VCaP (cell line): ENCODE data around the gene NT5DC3.

Experiments used
- H3K27ac ChIP-seq: fragments of 450-650 bp; 2 replicates; pipeline ENCODE4 v1.5.1; 2017
- TF ChIP-seq, protein P1 (sequence below): fragments of 450-650 bp; conservative IDR thresholded peaks from 2 replicates; pipeline ENCODE4 v1.5.1; 2017; ENCODE audit warnings: mild to moderate bottlenecking, moderate library complexity

The NT5DC3 gene

GRCh38 chr12:103865151-103865730 is 24.2 kb upstream of the NT5DC3 start:
- TF ChIP-seq, protein P1, sequence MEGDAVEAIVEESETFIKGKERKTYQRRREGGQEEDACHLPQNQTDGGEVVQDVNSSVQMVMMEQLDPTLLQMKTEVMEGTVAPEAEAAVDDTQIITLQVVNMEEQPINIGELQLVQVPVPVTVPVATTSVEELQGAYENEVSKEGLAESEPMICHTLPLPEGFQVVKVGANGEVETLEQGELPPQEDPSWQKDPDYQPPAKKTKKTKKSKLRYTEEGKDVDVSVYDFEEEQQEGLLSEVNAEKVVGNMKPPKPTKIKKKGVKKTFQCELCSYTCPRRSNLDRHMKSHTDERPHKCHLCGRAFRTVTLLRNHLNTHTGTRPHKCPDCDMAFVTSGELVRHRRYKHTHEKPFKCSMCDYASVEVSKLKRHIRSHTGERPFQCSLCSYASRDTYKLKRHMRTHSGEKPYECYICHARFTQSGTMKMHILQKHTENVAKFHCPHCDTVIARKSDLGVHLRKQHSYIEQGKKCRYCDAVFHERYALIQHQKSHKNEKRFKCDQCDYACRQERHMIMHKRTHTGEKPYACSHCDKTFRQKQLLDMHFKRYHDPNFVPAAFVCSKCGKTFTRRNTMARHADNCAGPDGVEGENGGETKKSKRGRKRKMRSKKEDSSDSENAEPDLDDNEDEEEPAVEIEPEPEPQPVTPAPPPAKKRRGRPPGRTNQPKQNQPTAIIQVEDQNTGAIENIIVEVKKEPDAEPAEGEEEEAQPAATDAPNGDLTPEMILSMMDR: no peak
- no peak overlapping the region for H3K27ac ChIP-seq

DNA sequence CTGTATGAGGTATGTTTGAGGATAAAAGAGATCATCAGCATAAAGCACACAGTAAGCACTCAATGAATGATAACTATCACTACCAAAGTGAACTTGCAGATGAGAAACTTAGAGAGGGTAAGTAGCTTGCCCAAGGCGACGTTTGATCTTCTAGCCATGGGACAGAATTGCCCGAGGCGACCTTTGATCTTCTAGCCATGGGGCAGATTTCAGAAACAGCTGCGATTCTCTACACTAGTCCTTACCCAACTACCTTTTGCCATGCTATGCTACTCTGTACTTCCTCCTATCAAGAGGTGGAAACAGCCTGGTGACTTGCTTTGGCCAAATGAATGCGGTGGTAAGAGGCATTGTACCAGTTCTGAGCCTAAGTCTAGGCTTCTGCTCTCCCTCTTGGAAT is 23.7 kb upstream of the NT5DC3 start:
- TF ChIP-seq, protein P1: no peak
- H3K27ac ChIP-seq: no peak overlapping the region

DNA sequence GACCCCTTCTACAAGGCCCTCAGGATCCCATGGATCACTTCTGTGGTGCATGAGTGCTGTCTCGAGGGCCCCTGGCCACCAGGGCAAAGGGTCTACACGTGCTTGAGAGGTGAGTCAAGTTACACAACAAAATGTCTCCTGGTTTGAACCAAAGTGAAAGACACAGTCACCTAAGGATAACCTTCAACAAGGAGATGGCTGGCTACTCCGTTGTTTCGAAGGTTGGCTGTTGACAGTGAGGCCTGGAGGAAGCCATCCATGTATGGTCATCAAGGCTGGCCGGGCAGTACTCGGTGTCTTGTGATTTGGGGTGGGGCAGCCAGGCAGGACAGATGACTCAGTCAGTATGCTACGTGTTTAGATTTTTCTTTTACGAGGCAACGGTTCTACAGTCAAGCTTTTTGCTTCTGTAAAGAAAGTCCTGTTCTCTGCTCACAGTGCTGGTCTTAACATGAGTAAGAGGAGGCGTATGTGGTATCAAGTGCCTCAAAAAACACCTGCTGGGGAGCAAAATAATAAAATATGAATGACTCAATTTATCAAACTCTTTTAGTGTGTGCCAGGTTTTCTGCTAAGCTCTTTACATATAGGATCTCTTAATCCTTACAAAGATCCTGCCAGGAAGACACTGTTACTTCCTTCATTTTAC is 18.0 kb upstream of the NT5DC3 start:
- TF ChIP-seq, protein P1: no peak
- no peak overlapping the region for H3K27ac ChIP-seq

- H3K27ac ChIP-seq: no peak overlapping the region
- TF ChIP-seq, protein P1: no peak
Observed at GRCh38 chr12:103858335-103858734, 17.3 kb upstream of the NT5DC3 start.

GRCh38 chr12:103857164-103857563 is 16.1 kb upstream of the NT5DC3 start:
- TF ChIP-seq, protein P1: no peak
- no peak overlapping the region for H3K27ac ChIP-seq

- H3K27ac ChIP-seq: no peak overlapping the region
- TF ChIP-seq, protein P1: no peak
Observed at GRCh38 chr12:103855896-103856657, 15.0 kb upstream of the NT5DC3 start.

DNA sequence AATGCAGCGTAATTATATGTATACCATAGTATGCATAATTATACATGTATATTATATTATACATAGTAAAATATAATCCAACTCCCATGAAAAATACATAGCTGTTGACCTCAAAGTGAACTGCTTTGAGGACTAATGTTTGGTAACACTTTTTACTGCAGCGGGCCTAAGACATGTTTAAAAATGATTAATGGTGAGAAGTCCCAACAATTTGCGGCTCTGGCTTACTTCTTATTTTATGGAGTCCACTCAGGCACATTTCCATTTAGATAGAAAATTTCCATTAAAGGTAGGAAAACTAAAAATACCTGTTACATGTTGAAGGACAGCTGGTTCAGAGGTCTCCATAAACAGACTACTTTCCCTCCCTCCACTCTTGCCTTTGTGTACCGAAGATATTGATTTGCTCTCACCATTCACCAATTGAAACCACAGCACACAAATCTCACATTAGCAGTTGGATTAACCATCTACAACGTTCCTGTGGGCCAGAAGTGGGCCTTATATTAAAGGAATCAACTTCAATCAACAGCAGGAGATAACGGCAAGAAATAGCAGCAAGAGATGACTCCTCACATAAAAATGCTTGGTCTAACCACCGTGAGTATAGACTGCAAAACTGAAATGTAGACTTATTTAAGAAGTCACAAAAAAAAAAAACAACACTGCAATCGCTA is 14.1 kb upstream of the NT5DC3 start:
- TF ChIP-seq, protein P1: no peak
- no peak overlapping the region for H3K27ac ChIP-seq
